Mucosa of rectum (tissue), 2 donors: Measurements from ENCODE around the gene RGL4.
"Not testable (repeated sequence)": the region's sequence is repeated elsewhere in the genome, so short reads cannot be mapped to it uniquely, and the experiment has no call there.

ENCODE experiments used
- H3K27ac ChIP-seq, 2 donors: one replicate each; pipeline ENCODE4 v1.7.0; 2013; ENCODE audit warnings: inconsistent platforms in 2 of 2, low read depth in 2 of 2, low read length in 2 of 2
- H3K27me3 ChIP-seq, 2 donors: one replicate each; pipeline ENCODE4 v1.7.0; 2013; ENCODE audit warnings: low read length in 2 of 2; ENCODE audit not compliant: control insufficient read depth in 2 of 2, insufficient read depth in 2 of 2
- H3K36me3 ChIP-seq, 2 donors: one replicate each; pipeline ENCODE4 v1.7.0; 2013; ENCODE audit warnings: low read length in 2 of 2; ENCODE audit not compliant: control insufficient read depth in 2 of 2, insufficient read depth in 2 of 2
- H3K4me1 ChIP-seq, 2 donors: one replicate each; pipeline ENCODE4 v1.7.0; 2013; ENCODE audit warnings: low read length in 2 of 2, mild to moderate bottlenecking in 1 of 2; ENCODE audit not compliant: control insufficient read depth in 2 of 2, insufficient read depth in 2 of 2
- H3K4me3 ChIP-seq, 2 donors: one replicate each; pipeline ENCODE4 v1.7.0; 2013; ENCODE audit warnings: low read length in 2 of 2
- H3K9ac ChIP-seq, 2 donors: one replicate each; pipeline ENCODE4 v1.7.0; 2013; ENCODE audit warnings: low read length in 2 of 2, low read depth in 1 of 2, mild to moderate bottlenecking in 1 of 2
- H3K9me3 ChIP-seq, 2 donors: one replicate each; pipeline ENCODE4 v1.7.0; 2013; ENCODE audit warnings: low read length in 2 of 2; ENCODE audit not compliant: control insufficient read depth in 2 of 2
- donor health status: healthy.
- donor health status: Normal muscosa, but diverticular disease.

RGL4 gene

GRCh38 chr22:23690713-23691112 lies at the start of gene RGL4:
Gene RGL4 (plus strand): TSS chr22:23691013. CDS start chr22:23692031, 1,018 bp downstream.
- peaks cover 27 to 29% of the 10 kb centered on the region in 2 donors for H3K36me3 ChIP-seq
- H3K9ac ChIP-seq, result no peak within 1 kb of the TSS
- H3K4me3 ChIP-seq, result no peak within 1 kb of the TSS

DNA sequence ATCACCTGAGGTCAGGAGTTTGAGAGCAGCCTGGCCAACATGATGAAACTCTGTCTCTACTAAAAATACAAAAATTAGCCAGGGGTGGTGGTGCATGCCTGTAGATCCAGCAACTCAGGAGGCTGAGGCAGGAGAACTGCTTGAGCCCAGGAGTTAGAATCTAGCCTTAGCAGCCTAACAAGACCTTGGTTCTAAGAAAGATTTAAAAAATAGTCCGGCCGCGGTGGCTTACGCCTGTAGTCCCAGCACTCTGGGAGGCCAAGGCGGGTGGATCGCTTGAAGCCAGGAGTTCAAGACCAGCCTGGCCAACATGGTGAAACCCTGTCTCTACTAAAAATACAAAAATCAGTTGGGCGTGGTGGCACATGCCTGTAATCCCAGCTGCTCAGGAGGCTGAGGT lies 44.3 kb upstream of the RGL4 start:
- H3K27me3 ChIP-seq, H3K9me3 ChIP-seq, H3K9ac ChIP-seq, H3K4me3 ChIP-seq, H3K4me1 ChIP-seq, H3K27ac ChIP-seq, H3K36me3 ChIP-seq: not testable (repeated sequence)

More at GRCh38 chr22:23690713-23691112, at the start of gene RGL4:
- H3K27me3 ChIP-seq, result no peaks in the 10 kb centered on the region
- H3K27ac ChIP-seq, result no peak within 1 kb of the TSS
- H3K9me3 ChIP-seq, result no peaks in the 10 kb centered on the region
- peaks cover 0 to 2% of the 10 kb centered on the region in 2 donors for H3K4me1 ChIP-seq

DNA sequence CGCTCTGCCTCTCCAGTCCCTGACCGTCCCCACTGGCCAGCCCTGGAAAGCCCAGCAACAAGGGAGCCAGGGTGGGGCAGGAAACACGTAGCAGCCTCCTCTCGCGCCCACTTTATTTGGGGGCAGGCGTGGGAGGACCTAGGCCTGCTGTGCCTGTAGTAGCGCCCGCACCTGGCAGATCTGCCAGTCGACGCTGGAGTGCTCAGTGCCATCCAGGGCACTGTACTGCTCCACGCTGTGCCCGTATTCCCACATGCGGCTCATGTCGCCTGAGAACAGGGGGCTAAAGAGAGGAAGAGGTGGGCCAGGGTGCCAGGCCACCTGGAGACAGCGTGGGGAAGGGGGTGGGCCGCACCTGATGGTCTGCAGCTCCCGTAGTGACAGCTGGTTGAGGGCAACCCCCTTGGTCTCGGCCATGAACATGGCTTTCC lies 41.7 kb upstream of the RGL4 start:
- no peaks in the 10 kb centered on the region for H3K27me3 ChIP-seq
- H3K36me3 ChIP-seq, result peaks cover 0 to 3% of the 10 kb centered on the region in 2 donors
- no peak overlapping the region for H3K9ac ChIP-seq
- no peak overlapping the region for H3K27ac ChIP-seq
- no peaks in the 10 kb centered on the region for H3K9me3 ChIP-seq
- no peak overlapping the region for H3K4me3 ChIP-seq
- no peaks in the 10 kb centered on the region for H3K4me1 ChIP-seq

DNA sequence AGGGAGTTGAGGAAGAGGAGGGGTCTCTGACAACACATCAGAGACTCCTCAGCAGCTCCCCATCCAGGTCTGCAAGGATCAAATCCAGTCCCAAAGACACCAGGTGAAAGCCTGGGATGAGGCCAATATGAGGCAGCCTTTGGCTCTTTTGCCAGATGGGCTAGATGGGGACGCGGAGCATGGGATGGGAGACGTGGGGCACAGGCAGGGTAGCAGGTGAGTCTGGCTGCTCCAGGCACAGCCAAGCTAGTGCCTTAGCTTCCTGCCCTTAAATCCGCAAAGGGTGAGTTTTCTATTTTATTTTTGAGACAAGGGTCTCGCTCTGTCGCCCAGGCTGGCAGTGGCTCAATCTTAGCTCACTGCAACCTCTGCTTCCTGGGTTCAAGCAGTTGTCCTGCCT lies 39.1 kb upstream of the RGL4 start:
- Histone ChIP-seq H3K27me3 (no peaks in the 10 kb centered on the region), H3K9ac (no peak overlapping the region), H3K27ac (no peak overlapping the region), H3K4me1 (no peaks in the 10 kb centered on the region), H3K36me3 (peaks cover 0 to 3% of the 10 kb centered on the region in 2 donors), H3K4me3 (no peak overlapping the region), H3K9me3 (no peaks in the 10 kb centered on the region)

DNA sequence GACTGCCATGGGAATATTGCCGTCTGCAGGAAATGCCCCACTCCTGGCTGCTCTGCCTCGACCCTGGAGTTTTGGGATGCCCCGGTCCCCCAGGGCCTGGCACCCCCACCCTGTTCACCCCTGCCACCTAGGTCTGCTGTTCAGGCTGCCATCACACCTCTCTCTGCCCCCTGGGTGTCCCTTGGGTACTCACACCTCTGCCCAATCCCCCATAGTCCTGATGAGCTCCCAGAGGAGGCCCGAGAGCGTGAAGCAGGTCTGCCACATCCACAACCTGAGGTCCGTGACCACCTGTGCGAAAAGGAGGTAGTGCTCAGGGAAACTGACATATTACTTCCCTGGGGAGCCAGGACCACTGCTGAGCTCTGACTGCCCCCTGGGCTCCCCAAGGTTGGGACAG lies 38.5 kb upstream of the RGL4 start:
- Histone ChIP-seq H3K9me3 (no peaks in the 10 kb centered on the region), H3K4me1 (no peaks in the 10 kb centered on the region), H3K9ac (no peak overlapping the region), H3K27me3 (no peaks in the 10 kb centered on the region), H3K27ac (no peak overlapping the region), H3K4me3 (no peak overlapping the region), H3K36me3 (peaks cover 0 to 3% of the 10 kb centered on the region in 2 donors)

GRCh38 chr22:23652711-23653110 lies 38.1 kb upstream of the RGL4 start:
- Histone ChIP-seq H3K9ac (no peak overlapping the region), H3K36me3 (peaks cover 0 to 3% of the 10 kb centered on the region in 2 donors), H3K27me3 (no peaks in the 10 kb centered on the region), H3K4me1 (no peaks in the 10 kb centered on the region), H3K27ac (no peak overlapping the region), H3K4me3 (no peak overlapping the region), H3K9me3 (no peaks in the 10 kb centered on the region)

DNA sequence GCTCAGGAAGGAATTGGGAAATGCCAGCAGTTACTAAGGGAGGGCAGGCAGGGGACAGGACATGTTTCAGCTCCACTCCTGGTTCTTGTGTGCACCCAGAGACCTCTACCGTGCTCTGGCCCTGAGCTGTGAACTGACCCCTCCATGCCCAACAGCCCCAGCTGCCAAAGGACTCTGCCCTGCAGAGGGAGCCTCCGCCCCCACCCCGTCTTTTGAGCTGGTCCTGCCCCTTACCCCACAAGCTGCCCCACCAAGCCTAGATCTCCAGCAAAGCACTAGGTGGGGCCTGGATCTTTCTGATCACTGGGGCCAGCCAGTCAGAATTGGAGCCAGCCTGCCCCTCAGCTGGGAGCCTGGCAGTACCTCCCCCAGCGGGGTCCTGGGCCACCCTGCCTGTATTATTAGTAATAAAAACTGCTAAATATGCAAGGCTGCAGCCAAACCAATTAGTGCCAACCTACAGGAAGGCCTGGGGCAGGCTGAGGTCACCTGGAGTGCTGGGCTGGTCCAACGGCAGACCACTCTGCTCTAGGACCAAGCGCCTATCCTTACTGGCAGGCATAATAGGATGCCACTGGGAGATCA lies 34.8 kb upstream of the RGL4 start:
- Histone ChIP-seq H3K9ac (no peak overlapping the region), H3K36me3 (peaks cover 10 to 12% of the 10 kb centered on the region in 2 donors), H3K4me3 (no peak overlapping the region), H3K27me3 (no peaks in the 10 kb centered on the region), H3K4me1 (no peaks in the 10 kb centered on the region), H3K9me3 (no peaks in the 10 kb centered on the region), H3K27ac (no peak overlapping the region)

DNA sequence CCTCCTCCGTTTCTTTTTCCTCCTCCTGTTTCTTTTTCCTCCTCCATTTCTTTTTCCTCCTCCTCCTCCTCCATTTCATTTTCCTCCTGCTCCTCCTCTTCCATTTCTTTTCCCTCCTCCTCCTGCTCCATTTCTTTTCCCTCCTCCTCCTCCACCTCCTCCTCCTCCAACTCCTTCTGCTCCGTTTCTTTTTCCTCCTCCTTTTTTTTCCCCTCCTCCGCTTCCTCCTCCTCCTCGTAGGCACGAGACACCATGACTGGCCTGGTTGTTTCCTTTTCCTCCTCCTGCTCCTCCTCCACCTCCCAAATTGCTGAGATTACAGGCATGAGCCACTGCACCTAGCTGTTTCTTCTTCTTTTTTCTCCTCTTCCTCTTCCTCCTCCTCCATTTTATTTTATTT lies 33.1 kb upstream of the RGL4 start:
- Histone ChIP-seq H3K9me3 (no peaks in the 10 kb centered on the region), H3K4me1 (no peaks in the 10 kb centered on the region), H3K9ac (no peak overlapping the region), H3K4me3 (no peak overlapping the region), H3K27me3 (no peaks in the 10 kb centered on the region), H3K27ac (no peak overlapping the region), H3K36me3 (peaks cover 9 to 12% of the 10 kb centered on the region in 2 donors)

DNA sequence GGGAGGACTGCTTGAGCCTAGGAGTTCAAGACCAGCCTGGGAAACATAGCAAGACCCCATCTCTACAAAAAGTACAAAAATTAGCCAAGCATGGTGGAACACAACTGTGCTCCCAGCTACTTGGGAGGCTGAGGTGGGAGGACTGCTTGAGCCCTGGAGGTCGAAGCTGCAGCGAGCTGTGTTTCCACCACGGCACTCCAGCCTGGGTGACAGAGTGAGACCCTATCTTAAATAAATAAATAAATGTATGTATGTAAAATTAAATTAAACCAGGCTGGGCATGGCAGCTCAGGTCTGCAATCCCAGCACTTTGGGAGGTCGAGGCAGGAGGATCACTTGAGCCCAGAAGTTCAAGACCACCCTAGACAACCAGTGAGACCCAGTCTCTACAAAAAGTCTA lies 30.4 kb upstream of the RGL4 start:
- H3K27ac ChIP-seq, H3K4me1 ChIP-seq, H3K9ac ChIP-seq, H3K27me3 ChIP-seq, H3K9me3 ChIP-seq, H3K4me3 ChIP-seq: not testable (repeated sequence)
- peaks cover 9 to 12% of the 10 kb centered on the region in 2 donors for H3K36me3 ChIP-seq

- no peak overlapping the region for H3K27ac ChIP-seq
- no peak overlapping the region for H3K4me3 ChIP-seq
- no peaks in the 10 kb centered on the region for H3K9me3 ChIP-seq
- H3K27me3 ChIP-seq, result no peaks in the 10 kb centered on the region
- no peak overlapping the region for H3K9ac ChIP-seq
- H3K36me3 ChIP-seq, result no peaks in the 10 kb centered on the region
- peaks cover under 1 to 3% of the 10 kb centered on the region in 2 donors for H3K4me1 ChIP-seq
Observed at GRCh38 chr22:23670378-23671295, 20.2 kb upstream of the RGL4 start.
